HepG2 (cell line): ENCODE results near the gene GSTT2B. TPM values are rescaled to one million over a fixed set of nuclear protein-coding genes. Genes with fewer than 3 reads are reported as not detected.
A peak's percentile ranks its signal among the peaks of the same experiment; 100 is the strongest.

ENCODE experiments used
- ETV5 ChIP-seq: IDR thresholded peaks from 2 replicates; pipeline ENCODE4 v1.6.1; 2018; ENCODE audit warnings: missing biosample characterization, missing genetic modification reagents, inconsistent platforms, borderline replicate concordance
- KDM2A ChIP-seq: sonication (generic); formaldehyde crosslinking; IDR thresholded peaks from 2 replicates; pipeline ENCODE4 v1.4.0; 2020; ENCODE audit warnings: low read depth, missing genetic modification reagents, borderline replicate concordance
- MTA3 ChIP-seq: sonication (generic); formaldehyde crosslinking; IDR thresholded peaks from 2 replicates; pipeline ENCODE4 v1.4.0; 2020; ENCODE audit warnings: missing genetic modification reagents
- NCOR1 ChIP-seq: fragments of 200-600 bp; sonication (generic); IDR thresholded peaks from 2 replicates; pipeline ENCODE4 v1.7.0; 2017; ENCODE audit warnings: antibody characterized with exemption, low read length, borderline replicate concordance
- PHF20 ChIP-seq: sonication (generic); formaldehyde crosslinking; IDR thresholded peaks from 2 replicates; pipeline ENCODE4 v1.5.0; 2020; ENCODE audit warnings: mild to moderate bottlenecking, missing genetic modification reagents
- RFXAP ChIP-seq: sonication (generic); formaldehyde crosslinking; IDR thresholded peaks from 2 replicates; pipeline ENCODE4 v1.4.0; 2020; ENCODE audit warnings: missing genetic modification reagents, borderline replicate concordance
- SOX6 ChIP-seq, 2 experiments: fragments of 450-650 bp in 1 of 2; sonication (generic) in 1 of 2; formaldehyde crosslinking in 1 of 2; IDR thresholded peaks; 2 replicates each; pipeline versions ENCODE4 v1.4.0 to v1.6.1; 2017 to 2020; ENCODE audit warnings: antibody characterized with exemption in 1 of 2, mild to moderate bottlenecking in 1 of 2, missing genetic modification reagents in 1 of 2
- TBL1XR1 ChIP-seq: fragments of 150-350 bp; IDR thresholded peaks from 2 replicates; pipeline ENCODE4 v1.6.1; 2014; ENCODE audit warnings: borderline replicate concordance, low read length; ENCODE audit not compliant: partially characterized antibody
- TSC22D2 ChIP-seq: sonication (generic); formaldehyde crosslinking; IDR thresholded peaks from 2 replicates; pipeline ENCODE4 v1.5.1; 2020; ENCODE audit warnings: missing genetic modification reagents, mild to moderate bottlenecking, borderline replicate concordance
- XBP1 ChIP-seq: sonication (generic); formaldehyde crosslinking; IDR thresholded peaks from 2 replicates; pipeline ENCODE4 v1.5.0; 2020; ENCODE audit warnings: missing genetic modification reagents
- ZFP37 ChIP-seq: sonication (generic); formaldehyde crosslinking; IDR thresholded peaks from 2 replicates; pipeline ENCODE4 v1.4.0; 2020; ENCODE audit warnings: missing genetic modification reagents, borderline replicate concordance
- ZNF292 ChIP-seq: sonication (generic); formaldehyde crosslinking; IDR thresholded peaks from 2 replicates; pipeline ENCODE4 v1.8.1; 2022; ENCODE audit warnings: mild to moderate bottlenecking, low read depth, missing genetic modification reagents, borderline replicate concordance
- ZNF317 ChIP-seq: sonication (generic); formaldehyde crosslinking; IDR thresholded peaks from 2 replicates; pipeline ENCODE4 v1.5.0; 2020; ENCODE audit warnings: mild to moderate bottlenecking, missing genetic modification reagents
- ZNF331 ChIP-seq: sonication (generic); formaldehyde crosslinking; IDR thresholded peaks from 2 replicates; pipeline ENCODE4 v1.4.0; 2020; ENCODE audit warnings: missing genetic modification reagents
- ZNF605 ChIP-seq: sonication (generic); formaldehyde crosslinking; IDR thresholded peaks from 2 replicates; pipeline ENCODE4 v1.8.0; 2022; ENCODE audit warnings: mild to moderate bottlenecking, missing genetic modification reagents
- ZNF639 ChIP-seq: conservative IDR thresholded peaks from 2 replicates; pipeline ENCODE4 v1.6.1; 2018; ENCODE audit warnings: missing genetic modification reagents
- polyA plus RNA-seq, 8 experiments: library from polyadenylated mRNA; depleted of rRNA in 3 of 8; stranded (reverse) in 7 of 8; unstranded in 1 of 8; fragments of >200 nt; fragmentation: Illumina TruSeq in 4 of 8; extraction: Trizol in 4 of 8; gene quantifications; 2 replicates each; pipeline versions ENCODE4 v1.2.1 to v1.2.3, GENCODE V29; 2011 to 2016; ENCODE audit warnings: low read depth in 4 of 8, missing spikeins in 1 of 8, mixed read lengths in 1 of 8; ENCODE audit not compliant: insufficient read depth in 1 of 8
- total RNA-seq, 5 experiments: library from RNA; depleted of rRNA; stranded (reverse); fragments of >200 nt; fragmentation: Illumina TruSeq; extraction: Trizol; gene quantifications; 2 replicates each; pipeline ENCODE4 v1.2.3, GENCODE V29; 2016; ENCODE audit warnings: low read depth in 1 of 5
- TF ChIP-seq, protein P1 (sequence below): sonication (generic); formaldehyde crosslinking; IDR thresholded peaks from 2 replicates; pipeline ENCODE4 v1.4.0; 2020; ENCODE audit warnings: missing genetic modification reagents, borderline replicate concordance
- TF ChIP-seq, protein P2 (sequence below): IDR thresholded peaks from 2 replicates; pipeline ENCODE4 v1.4.0; 2020; ENCODE audit warnings: mild to moderate bottlenecking, missing genetic modification reagents
- TF ChIP-seq, protein P3 (sequence below): sonication (generic); formaldehyde crosslinking; IDR thresholded peaks from 2 replicates; pipeline ENCODE4 v1.5.0; 2020; ENCODE audit warnings: missing genetic modification reagents, mild to moderate bottlenecking, borderline replicate concordance

Gene GSTT2B
- total and polyA plus RNA-seq, 2 of the 13 experiments (the other 11 are each of a cell fraction or from before 2014, with no cell fraction given): 1.5 to 3.9 TPM

- TF ChIP-seq, protein P1, sequence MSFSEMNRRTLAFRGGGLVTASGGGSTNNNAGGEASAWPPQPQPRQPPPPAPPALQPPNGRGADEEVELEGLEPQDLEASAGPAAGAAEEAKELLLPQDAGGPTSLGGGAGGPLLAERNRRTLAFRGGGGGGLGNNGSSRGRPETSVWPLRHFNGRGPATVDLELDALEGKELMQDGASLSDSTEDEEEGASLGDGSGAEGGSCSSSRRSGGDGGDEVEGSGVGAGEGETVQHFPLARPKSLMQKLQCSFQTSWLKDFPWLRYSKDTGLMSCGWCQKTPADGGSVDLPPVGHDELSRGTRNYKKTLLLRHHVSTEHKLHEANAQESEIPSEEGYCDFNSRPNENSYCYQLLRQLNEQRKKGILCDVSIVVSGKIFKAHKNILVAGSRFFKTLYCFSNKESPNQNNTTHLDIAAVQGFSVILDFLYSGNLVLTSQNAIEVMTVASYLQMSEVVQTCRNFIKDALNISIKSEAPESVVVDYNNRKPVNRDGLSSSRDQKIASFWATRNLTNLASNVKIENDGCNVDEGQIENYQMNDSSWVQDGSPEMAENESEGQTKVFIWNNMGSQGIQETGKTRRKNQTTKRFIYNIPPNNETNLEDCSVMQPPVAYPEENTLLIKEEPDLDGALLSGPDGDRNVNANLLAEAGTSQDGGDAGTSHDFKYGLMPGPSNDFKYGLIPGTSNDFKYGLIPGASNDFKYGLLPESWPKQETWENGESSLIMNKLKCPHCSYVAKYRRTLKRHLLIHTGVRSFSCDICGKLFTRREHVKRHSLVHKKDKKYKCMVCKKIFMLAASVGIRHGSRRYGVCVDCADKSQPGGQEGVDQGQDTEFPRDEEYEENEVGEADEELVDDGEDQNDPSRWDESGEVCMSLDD (CRISPR knock-in tag): no peak
- TF ChIP-seq MTA3 (CRISPR knock-in tag): no peak
- TF ChIP-seq ZNF605 (CRISPR knock-in tag): peak; percentile 86
- TF ChIP-seq NCOR1: peak; percentile 27; the same call in 1 of the 2 replicates
- TF ChIP-seq ZNF317: 0 out of 2 replicates have a peak, but pooled peaks have one; percentile 38
- no peak for TF ChIP-seq TBL1XR1
- TF ChIP-seq ZNF292 (CRISPR knock-in tag): peak; percentile 68
- TF ChIP-seq TSC22D2 (CRISPR knock-in tag): peak; percentile 71; the same call in 1 of the 2 replicates
- TF ChIP-seq ZFP37 (CRISPR knock-in tag): no peak
- peak; percentile 84 for TF ChIP-seq PHF20 (CRISPR knock-in tag)
- no peak for TF ChIP-seq XBP1 (CRISPR knock-in tag)
- peak; percentile 100 for TF ChIP-seq KDM2A (CRISPR knock-in tag)
- peak; percentile 61 for TF ChIP-seq ETV5
- TF ChIP-seq, protein P2, sequence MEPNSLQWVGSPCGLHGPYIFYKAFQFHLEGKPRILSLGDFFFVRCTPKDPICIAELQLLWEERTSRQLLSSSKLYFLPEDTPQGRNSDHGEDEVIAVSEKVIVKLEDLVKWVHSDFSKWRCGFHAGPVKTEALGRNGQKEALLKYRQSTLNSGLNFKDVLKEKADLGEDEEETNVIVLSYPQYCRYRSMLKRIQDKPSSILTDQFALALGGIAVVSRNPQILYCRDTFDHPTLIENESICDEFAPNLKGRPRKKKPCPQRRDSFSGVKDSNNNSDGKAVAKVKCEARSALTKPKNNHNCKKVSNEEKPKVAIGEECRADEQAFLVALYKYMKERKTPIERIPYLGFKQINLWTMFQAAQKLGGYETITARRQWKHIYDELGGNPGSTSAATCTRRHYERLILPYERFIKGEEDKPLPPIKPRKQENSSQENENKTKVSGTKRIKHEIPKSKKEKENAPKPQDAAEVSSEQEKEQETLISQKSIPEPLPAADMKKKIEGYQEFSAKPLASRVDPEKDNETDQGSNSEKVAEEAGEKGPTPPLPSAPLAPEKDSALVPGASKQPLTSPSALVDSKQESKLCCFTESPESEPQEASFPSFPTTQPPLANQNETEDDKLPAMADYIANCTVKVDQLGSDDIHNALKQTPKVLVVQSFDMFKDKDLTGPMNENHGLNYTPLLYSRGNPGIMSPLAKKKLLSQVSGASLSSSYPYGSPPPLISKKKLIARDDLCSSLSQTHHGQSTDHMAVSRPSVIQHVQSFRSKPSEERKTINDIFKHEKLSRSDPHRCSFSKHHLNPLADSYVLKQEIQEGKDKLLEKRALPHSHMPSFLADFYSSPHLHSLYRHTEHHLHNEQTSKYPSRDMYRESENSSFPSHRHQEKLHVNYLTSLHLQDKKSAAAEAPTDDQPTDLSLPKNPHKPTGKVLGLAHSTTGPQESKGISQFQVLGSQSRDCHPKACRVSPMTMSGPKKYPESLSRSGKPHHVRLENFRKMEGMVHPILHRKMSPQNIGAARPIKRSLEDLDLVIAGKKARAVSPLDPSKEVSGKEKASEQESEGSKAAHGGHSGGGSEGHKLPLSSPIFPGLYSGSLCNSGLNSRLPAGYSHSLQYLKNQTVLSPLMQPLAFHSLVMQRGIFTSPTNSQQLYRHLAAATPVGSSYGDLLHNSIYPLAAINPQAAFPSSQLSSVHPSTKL (CRISPR knock-in tag): peak; percentile 68; the same call in 1 of the 2 replicates
- peak; percentile 62; the same call in 1 of the 2 replicates for TF ChIP-seq ZNF639 (CRISPR knock-in tag)
- TF ChIP-seq SOX6 (IDR thresholded peaks at IDR 0.05): no peak
- TF ChIP-seq SOX6 (CRISPR knock-in tag; IDR thresholded peaks at IDR 0.05): peak; percentile 35
- TF ChIP-seq ZNF331 (CRISPR knock-in tag): peak; percentile 76
- peak; percentile 58; the same call in 1 of the 2 replicates for TF ChIP-seq RFXAP (CRISPR knock-in tag)
- TF ChIP-seq, protein P3, sequence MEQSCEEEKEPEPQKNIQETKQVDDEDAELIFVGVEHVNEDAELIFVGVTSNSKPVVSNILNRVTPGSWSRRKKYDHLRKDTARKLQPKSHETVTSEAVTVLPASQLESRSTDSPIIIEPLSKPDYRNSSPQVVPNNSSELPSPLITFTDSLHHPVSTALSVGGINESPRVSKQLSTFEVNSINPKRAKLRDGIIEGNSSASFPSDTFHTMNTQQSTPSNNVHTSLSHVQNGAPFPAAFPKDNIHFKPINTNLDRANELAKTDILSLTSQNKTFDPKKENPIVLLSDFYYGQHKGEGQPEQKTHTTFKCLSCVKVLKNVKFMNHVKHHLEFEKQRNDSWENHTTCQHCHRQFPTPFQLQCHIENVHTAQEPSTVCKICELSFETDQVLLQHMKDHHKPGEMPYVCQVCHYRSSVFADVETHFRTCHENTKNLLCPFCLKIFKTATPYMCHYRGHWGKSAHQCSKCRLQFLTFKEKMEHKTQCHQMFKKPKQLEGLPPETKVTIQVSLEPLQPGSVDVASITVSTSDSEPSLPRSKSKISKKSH (CRISPR knock-in tag): peak; percentile 94; the same call in 1 of the 2 replicates
Observed at GRCh38 chr22:23913661-23914353, 47.2 kb downstream of the GSTT2B start (continued).
